PC-3 (cell line): ENCODE data around the gene SH2D6. TPM values are rescaled to one million over a fixed set of nuclear protein-coding genes. Genes with fewer than 3 reads are reported as not detected.

Experiments
- ATAC-seq: fragments of 200-7000 bp; cut with Tn5 transposase; 2 replicates; pipeline ENCODE4 v1.9.1; 2020; ENCODE audit warnings: mild to moderate bottlenecking, moderate library complexity
- BruUV-seq: library from RNA; stranded (reverse); fragments of 400-500 nt; replicated peaks from 2 replicates; lab custom pipeline; 2021; lab: Mats Ljungman, UMichigan
- CTCF ChIA-PET: fragments of 300-600 bp; sonication (Branson Sonifier 250); formaldehyde crosslinking; loops from one replicate; lab custom pipeline; 2022; ENCODE audit warnings: antibody characterized with exemption; lab: Charles Lee
- POLR2A ChIA-PET: fragments of 300-600 bp; sonication (Branson Sonifier 250); formaldehyde crosslinking; loops from one replicate; lab custom pipeline; 2022; ENCODE audit warnings: antibody characterized with exemption; ENCODE audit not compliant: unreplicated experiment; lab: Charles Lee
- DNase-seq: peaks from one replicate; pipeline ENCODE4 v3.0.0-alpha.2; 2015
- H2AFZ ChIP-seq: fragments of 300-600 bp; sonication (generic); 2 replicates; pipeline ENCODE4 v1.6.0; 2016; ENCODE audit warnings: antibody characterized with exemption, low read length
- H3F3A ChIP-seq: fragments of 300-600 bp; sonication (generic); one replicate; pipeline ENCODE4 v1.6.0; 2017; ENCODE audit warnings: antibody characterized with exemption, low read length, control low read depth, mild to moderate bottlenecking; ENCODE audit not compliant: unreplicated experiment
- H3K27ac ChIP-seq: fragments of 300-600 bp; sonication (generic); 2 replicates; pipeline ENCODE4 v1.5.1; 2016; ENCODE audit warnings: mild to moderate bottlenecking, low read length
- H3K27me3 ChIP-seq: fragments of 300-600 bp; sonication (generic); 2 replicates; pipeline ENCODE4 v1.6.1; 2016; ENCODE audit warnings: low read length, mixed read lengths
- H3K36me3 ChIP-seq: fragments of 300-600 bp; sonication (generic); 2 replicates; pipeline ENCODE4 v1.6.1; 2016; ENCODE audit warnings: low read depth, mixed run types, low read length, mixed read lengths
- H3K4me1 ChIP-seq: fragments of 300-600 bp; sonication (generic); 2 replicates; pipeline ENCODE4 v1.5.1; 2016; ENCODE audit warnings: low read length; ENCODE audit not compliant: insufficient read depth
- H3K4me2 ChIP-seq: fragments of 300-600 bp; sonication (generic); 2 replicates; pipeline ENCODE4 v1.6.0; 2016; ENCODE audit warnings: low read length
- H3K4me3 ChIP-seq: fragments of 300-600 bp; sonication (generic); 2 replicates; pipeline ENCODE4 v1.5.1; 2016; ENCODE audit warnings: mild to moderate bottlenecking, low read length, mixed read lengths
- H3K79me2 ChIP-seq: fragments of 300-600 bp; sonication (generic); 2 replicates; pipeline ENCODE4 v1.6.1; 2017; ENCODE audit warnings: low read length, mixed read lengths
- H3K9ac ChIP-seq: fragments of 300-600 bp; sonication (generic); 2 replicates; pipeline ENCODE4 v1.6.0; 2016; ENCODE audit warnings: mild to moderate bottlenecking, low read length
- H3K9me2 ChIP-seq: fragments of 300-600 bp; sonication (generic); replicated peaks from 2 replicates; pipeline ENCODE4 v1.6.1; 2016; ENCODE audit warnings: mixed run types, low read length, mixed read lengths
- H3K9me3 ChIP-seq: fragments of 300-600 bp; sonication (generic); 2 replicates; pipeline ENCODE4 v1.6.1; 2016; ENCODE audit warnings: low read length, mixed read lengths
- H4K20me1 ChIP-seq: fragments of 300-600 bp; sonication (generic); 2 replicates; pipeline ENCODE4 v1.6.1; 2016; ENCODE audit warnings: low read length, mixed read lengths
- EZH2 ChIP-seq: fragments of 300-600 bp; sonication (generic); IDR thresholded peaks from one replicate; pipeline ENCODE4 v1.6.1; 2017; ENCODE audit warnings: antibody characterized with exemption, mild to moderate bottlenecking, low read length; ENCODE audit not compliant: unreplicated experiment
- EZH2phosphoT487 ChIP-seq: fragments of 300-600 bp; sonication (generic); IDR thresholded peaks from 2 replicates; pipeline ENCODE4 v1.6.1; 2018; ENCODE audit warnings: mild to moderate bottlenecking, antibody characterized with exemption, low read length, borderline replicate concordance
- intact Hi-C: fragments of 100-400 bp; cut with micrococcal nuclease; formaldehyde crosslinking; loops from 2 replicates; pipeline ENCODE4 v1.9.0; 2023
- total RNA-seq: library from RNA; depleted of rRNA; stranded (reverse); fragments of >200 nt; gene quantifications from 2 replicates; pipeline ENCODE4 v1.2.3, GENCODE V29; 2014
- TF ChIP-seq, protein P1 (sequence below): fragments of 300-600 bp; sonication (generic); conservative IDR thresholded peaks from 2 replicates; pipeline ENCODE4 v1.5.1; 2017; ENCODE audit warnings: antibody characterized with exemption, low read depth, mild to moderate bottlenecking, low read length

The SH2D6 gene
- total RNA-seq, 1 experiment from 2014 or later = not detected

DNA sequence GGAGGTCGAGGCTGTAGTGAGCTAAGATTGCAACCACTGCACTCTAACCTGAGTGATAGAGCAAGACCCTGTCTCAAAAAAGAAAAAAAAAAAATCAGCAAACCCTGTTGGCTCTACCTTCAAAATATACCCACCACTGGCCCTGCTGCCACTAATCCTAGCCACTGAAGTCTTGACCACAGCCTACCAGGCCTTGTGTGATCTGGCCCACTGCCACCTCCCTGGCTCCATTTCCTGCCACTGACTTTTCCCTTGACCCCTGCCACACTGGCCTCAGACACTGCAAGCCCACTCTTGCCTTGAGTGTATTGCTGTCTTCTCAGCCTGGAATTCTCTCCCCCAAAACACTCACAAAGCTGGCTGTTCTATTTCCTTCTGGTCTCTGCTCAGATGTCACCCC is 33.7 kb downstream of the SH2D6 start:
- H3K36me3 ChIP-seq = no peaks in the 10 kb centered on the region
- no peaks in the 10 kb centered on the region for H3F3A ChIP-seq
- no peaks in the 10 kb centered on the region for H3K27me3 ChIP-seq
- no peaks in the 10 kb centered on the region for H3K9me2 ChIP-seq
- no peak overlapping the region for H2AFZ ChIP-seq
- no peaks in the 10 kb centered on the region for H3K9me3 ChIP-seq
- H3K9ac ChIP-seq = no peak overlapping the region
- BruUV-seq = no TSS peak
- no peak for TF ChIP-seq EZH2phosphoT487
- H4K20me1 ChIP-seq = no peaks in the 10 kb centered on the region
- ChIA-PET CTCF (no interaction called here), POLR2A (no interaction called here)
- ATAC-seq = no peak
- H3K4me3 ChIP-seq = no peak overlapping the region
- peaks cover 9% of the 10 kb centered on the region for H3K4me1 ChIP-seq
- H3K79me2 ChIP-seq = no peaks in the 10 kb centered on the region
- H3K4me2 ChIP-seq = no peak overlapping the region
- no peak for DNase-seq
- intact Hi-C loops = no loop called here
- H3K27ac ChIP-seq = no peak overlapping the region

DNA sequence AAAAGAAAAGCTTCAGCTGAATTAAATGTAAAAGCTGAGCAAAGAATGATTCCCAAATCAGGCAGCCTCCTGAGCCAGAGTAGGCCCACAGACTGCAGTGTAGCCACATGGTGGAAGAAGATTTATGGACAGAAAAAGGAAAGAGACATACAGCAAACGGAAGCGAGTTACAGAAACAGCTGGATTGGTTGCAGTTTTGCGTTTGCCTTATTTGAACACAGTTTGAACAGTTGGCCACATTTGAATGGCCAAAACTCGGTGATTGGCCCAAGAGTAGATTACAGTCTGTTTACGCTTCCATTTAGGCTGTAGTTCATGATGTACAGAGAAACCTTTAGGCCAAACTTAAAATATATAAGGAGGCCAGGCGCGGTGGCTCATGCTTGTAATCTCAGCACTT is 35.1 kb downstream of the SH2D6 start:
- H3K36me3 ChIP-seq = no peaks in the 10 kb centered on the region
- no peaks in the 10 kb centered on the region for H3F3A ChIP-seq
- TF ChIP-seq, protein P1, sequence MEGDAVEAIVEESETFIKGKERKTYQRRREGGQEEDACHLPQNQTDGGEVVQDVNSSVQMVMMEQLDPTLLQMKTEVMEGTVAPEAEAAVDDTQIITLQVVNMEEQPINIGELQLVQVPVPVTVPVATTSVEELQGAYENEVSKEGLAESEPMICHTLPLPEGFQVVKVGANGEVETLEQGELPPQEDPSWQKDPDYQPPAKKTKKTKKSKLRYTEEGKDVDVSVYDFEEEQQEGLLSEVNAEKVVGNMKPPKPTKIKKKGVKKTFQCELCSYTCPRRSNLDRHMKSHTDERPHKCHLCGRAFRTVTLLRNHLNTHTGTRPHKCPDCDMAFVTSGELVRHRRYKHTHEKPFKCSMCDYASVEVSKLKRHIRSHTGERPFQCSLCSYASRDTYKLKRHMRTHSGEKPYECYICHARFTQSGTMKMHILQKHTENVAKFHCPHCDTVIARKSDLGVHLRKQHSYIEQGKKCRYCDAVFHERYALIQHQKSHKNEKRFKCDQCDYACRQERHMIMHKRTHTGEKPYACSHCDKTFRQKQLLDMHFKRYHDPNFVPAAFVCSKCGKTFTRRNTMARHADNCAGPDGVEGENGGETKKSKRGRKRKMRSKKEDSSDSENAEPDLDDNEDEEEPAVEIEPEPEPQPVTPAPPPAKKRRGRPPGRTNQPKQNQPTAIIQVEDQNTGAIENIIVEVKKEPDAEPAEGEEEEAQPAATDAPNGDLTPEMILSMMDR = no peak
- TF ChIP-seq EZH2phosphoT487 = no peak
- TF ChIP-seq EZH2 = no peak
- H3K27me3 ChIP-seq = no peaks in the 10 kb centered on the region
- BruUV-seq = no TSS peak
- H3K9me2 ChIP-seq = no peaks in the 10 kb centered on the region
- CTCF ChIA-PET = no interaction called here
- H3K4me2 ChIP-seq = no peak overlapping the region
- no peaks in the 10 kb centered on the region for H3K79me2 ChIP-seq
- no peak for ATAC-seq
- H3K9ac ChIP-seq = no peak overlapping the region
- no peak overlapping the region for H2AFZ ChIP-seq
- H3K4me1 ChIP-seq = peaks cover 19% of the 10 kb centered on the region
- DNase-seq = no peak
- POLR2A ChIA-PET = no interaction called here
- H3K27ac ChIP-seq = no peak overlapping the region
- no peaks in the 10 kb centered on the region for H4K20me1 ChIP-seq
- H3K4me3 ChIP-seq = no peak overlapping the region
- intact Hi-C loops = no loop called here
- H3K9me3 ChIP-seq = no peaks in the 10 kb centered on the region

DNA sequence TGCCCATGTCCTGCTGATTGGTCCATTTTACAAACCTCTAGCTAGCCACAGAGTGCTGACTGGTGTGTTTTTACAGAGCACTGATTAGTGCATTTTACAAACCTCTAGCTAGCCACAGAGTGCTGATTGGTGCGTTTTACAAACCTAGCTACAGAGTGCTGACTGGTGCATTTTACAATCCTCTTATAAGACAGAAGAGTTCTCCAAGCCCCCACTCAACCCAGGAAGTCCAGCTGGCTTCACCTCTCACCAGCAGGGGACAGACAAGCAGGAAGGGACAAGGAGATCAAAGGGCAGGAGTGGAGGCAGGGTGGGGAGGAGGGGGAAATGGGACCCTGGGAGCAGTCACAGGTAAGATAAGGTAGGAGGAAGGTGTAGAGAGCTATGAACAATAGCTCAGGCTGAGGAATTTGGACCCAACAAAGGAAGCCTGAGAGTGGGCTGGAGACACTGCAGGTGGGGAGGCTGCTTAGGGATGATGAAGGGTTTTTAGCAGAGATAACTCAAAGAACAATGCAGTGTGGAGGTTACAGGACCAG is 37.1 kb downstream of the SH2D6 start:
- DNase-seq (no peak), ATAC-seq (no peak)
- Histone ChIP-seq H4K20me1 (no peaks in the 10 kb centered on the region), H3K4me1 (peaks cover 34% of the 10 kb centered on the region), H3F3A (no peaks in the 10 kb centered on the region), H3K79me2 (no peaks in the 10 kb centered on the region), H3K9ac (no peak overlapping the region), H3K4me2 (no peak overlapping the region), H3K27me3 (no peaks in the 10 kb centered on the region), H3K36me3 (no peaks in the 10 kb centered on the region), H3K4me3 (no peak overlapping the region), H3K9me3 (no peaks in the 10 kb centered on the region), H3K9me2 (no peaks in the 10 kb centered on the region), H3K27ac (no peak overlapping the region), H2AFZ (no peak overlapping the region)
- ChIA-PET POLR2A (no interaction called here), CTCF (no interaction called here)
- intact Hi-C loops = no loop called here
- BruUV-seq = no TSS peak
- TF ChIP-seq, protein P1 = no peak
- TF ChIP-seq EZH2phosphoT487 (no peak), EZH2 (no peak)
